DMS53 (cell line): Measurements from ENCODE around the gene CKAP5.

Source experiments
- DNase-seq: peaks from one replicate; lab custom pipeline; 2025; lab: John Stamatoyannopoulos, UW

CKAP5 gene

DNA sequence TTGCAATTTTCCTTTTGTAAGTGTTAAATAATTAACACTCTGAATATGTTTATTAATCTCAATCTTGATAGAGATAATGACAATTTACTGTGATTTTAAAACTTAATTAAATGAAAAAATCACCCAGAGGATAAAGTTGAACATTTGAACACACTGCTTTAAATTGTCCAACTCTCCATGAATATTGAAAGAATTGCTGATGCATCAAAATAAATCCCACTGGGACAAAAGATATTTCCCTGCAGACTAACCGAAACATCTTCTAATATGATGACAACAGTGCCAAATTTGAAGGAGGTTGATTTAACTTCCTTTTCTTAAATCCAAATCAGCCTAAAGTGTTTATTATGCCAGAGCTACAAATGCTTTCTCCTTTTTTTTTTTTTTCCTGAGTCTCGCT lies 79.4 kb downstream of the CKAP5 start:
- no peak for DNase-seq

DNA sequence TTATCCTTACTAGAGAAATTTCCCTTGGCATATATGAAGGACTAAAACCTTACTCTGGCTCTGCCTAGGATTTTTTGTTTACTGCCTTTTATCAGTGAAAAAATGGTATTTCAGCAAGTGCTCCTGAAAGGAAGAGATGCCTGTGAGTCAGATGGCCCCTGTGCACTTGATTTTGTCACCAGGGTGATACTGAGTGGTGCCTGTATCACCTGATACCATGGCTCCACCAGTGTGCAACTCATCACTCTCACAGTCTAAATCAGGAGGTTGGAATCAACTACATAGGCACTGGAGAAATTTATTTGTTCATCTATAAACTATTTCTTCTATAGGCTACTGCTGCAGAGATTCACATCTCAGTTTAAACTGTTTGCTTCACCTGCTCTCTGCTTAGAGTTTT lies 83.8 kb downstream of the CKAP5 start:
- no peak for DNase-seq

DNA sequence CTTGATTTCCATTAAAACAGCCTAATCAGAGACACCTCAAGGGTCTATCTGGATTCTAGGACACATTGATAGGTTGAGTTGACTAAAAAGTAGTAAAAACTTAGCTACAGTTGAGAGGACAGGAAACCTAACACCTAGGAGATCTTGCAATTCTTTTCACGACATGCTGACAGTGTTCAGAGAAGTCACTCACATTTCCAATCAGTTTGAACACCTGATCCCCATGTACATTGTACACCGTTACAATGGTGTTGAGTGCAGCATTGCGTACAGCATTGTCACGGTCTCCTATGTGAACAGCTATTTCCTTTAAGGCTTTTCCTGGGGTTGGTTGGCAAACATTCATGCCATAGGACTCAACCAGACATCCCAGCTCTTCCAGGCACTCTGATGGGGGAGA lies 84.3 kb downstream of the CKAP5 start:
- DNase-seq: no peak

DNA sequence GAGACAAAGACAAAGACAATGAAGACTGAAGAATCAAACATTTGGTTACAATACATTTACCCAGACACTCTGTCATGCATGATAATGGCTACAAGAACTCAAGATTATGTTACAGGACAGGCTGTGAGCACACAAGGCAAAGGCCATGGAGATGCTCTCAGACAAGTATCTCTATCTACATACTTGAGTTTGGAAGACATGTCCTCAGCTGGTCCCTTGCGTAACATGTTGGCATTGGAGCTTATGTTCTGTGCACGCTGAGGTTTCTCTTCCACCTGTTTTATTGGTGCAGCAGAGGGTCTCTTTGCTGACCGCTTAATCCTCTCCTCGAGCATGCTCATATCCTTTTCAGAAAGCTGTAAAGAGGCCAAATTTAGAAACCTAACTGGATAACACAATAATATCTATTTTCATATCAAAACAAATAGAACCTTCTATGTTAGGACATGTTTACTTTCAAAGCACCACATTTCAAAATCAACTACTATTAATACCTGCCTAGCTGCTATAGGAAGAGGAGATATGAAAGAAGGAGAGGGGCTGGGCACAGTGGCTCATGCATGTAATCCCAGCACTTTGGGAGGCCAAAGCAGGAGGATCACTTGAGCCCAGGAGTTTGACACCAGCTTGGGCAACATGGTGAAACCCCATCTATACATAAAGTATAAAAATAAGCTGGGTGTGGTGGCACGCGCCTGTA lies 85.5 kb downstream of the CKAP5 start:
- no peak for DNase-seq

DNA sequence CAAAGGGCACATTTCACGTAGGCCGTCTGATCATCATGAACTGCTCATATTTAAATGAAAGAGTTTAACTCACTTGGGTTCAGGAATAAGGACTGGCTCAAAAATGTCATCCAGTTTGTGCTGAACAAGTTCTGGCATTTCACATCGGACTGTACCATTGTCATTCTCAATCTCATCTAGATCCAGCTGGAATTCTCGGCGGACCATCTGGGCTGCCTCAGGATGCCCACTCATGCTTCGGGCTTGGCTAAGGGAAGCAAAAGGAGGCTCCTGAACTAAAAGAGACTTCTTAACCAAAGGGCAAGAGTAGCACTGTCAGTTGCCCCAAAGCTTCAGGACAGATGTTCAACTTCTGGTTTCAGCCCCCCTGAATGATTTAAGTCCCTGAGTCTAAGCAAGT lies 86.9 kb downstream of the CKAP5 start:
- no peak for DNase-seq

DNA sequence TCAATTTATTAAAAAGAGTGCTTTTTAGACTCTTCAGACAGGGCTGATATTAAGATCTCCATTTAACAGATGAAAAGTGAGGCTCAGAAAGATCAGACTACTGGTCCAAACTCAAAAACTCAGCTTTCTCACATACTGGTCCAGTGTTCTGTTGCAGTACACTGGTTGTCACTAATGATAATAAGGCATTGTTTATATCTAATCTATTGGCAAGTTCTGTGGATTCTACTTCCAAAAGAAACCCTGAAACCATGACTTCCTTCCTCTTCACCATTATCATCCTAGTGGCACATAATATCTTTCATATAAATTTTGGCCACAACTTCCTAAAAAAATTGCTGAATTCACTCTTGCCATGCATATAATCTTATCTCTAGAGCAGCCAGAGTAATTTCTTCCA lies 90.1 kb downstream of the CKAP5 start:
- no peak for DNase-seq

DNA sequence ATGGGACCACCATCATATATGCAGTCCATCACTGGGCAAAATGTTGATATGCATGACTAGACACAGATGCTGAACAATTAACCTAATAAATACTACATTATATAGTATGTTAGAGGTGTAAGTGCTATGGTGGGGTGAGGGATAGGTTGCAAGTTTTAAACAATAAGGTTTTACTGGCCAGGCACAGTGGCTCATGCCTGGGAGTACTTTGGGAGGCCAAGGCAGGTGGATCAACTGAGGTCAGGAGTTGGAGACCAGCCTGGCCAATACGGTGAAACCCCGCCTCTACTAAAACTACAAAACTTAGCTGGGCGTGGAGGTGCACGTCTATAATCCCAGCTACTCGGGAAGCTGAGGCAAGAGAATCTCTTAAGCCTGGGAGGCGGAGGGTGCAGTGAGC lies 98.9 kb downstream of the CKAP5 start:
- DNase-seq: no peak

DNA sequence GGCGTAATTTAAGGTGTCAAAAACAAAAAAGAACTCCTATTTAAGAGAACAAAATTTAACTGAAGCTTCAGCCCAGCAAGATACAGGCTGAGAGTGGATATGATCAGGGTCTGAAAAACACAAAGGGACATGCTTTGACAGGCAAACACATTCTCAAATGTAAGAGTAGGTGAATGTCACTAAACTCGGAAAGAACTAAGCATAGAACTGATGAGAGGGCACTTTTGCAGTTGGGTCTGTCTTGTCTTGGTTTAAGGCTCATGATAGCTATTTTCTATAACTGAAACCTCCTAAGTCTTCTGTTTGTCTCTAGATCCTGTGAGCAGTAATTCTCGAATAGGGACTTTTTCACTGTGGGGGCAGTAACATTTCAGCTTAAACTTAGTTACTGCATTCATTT lies 100.1 kb downstream of the CKAP5 start:
- DNase-seq: no peak

DNA sequence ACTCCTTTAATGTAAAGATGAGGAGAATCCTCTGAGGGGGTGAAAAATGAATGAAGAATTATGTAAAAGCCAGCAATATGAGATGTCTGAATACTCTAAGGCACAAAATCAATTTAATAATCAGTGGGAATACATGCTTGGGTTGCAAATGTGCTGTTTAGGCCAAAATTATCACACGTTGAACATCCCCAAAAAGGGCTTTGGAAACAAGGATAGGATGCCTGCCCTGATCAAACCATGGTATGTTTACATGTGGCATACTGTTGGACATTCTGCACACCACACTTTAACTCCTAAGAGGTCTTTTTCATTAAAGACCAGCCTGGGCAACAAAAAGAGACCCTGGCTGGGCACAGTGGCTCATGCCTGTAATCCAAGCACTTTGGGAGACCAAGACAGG lies 100.8 kb downstream of the CKAP5 start:
- no peak for DNase-seq

DNA sequence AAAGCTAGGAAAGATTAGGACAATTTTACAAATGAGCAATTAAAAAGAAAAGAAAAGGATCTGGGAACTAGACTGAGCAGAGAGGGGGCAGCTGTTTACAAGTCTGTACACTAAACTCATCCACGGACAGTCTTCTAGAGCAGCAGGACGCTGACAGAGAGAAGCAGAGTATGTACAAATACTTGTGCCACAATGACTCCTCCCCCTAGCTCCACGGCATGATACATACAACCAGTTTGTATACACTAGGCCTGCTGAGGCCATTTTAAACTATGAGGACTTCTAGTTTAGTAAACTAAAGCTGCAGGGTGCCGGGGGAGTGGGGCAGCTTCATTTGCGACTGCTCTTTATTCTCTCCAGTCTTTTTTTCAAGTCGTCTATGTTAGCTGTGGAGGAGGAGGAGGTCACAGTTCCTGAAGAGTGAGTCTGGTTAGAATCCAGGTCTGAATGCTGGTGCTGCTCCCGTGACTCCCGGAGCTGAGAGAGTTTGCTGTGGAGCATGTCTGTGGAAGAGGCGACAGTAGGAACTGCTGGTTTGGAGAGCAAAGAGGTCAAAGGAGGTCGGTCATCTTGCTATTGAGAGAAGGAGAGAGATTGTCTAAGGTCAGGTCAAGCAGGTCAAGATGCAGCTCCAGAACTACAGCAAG lies 102.3 kb downstream of the CKAP5 start:
- DNase-seq: peak; percentile 55

DNA sequence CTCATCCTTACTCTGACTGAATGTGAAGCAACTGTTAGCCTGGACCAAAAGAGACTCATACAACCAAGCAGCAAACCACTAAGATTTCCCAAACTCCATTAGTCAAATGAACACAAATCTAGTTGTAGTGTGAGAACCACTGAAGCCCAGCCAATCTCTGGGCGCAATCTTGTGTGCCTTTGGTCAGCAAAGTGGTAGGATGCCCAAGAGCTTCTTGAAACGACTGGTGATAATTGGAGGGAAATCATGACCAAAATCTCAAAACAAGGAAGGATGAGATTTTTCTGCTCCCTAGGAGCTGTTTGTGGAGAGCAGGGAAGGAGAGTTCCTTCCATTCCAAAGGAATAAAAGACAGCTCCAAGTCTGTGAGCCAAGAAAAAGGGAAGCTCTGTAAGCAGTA lies 103.0 kb downstream of the CKAP5 start:
- DNase-seq: no peak

DNA sequence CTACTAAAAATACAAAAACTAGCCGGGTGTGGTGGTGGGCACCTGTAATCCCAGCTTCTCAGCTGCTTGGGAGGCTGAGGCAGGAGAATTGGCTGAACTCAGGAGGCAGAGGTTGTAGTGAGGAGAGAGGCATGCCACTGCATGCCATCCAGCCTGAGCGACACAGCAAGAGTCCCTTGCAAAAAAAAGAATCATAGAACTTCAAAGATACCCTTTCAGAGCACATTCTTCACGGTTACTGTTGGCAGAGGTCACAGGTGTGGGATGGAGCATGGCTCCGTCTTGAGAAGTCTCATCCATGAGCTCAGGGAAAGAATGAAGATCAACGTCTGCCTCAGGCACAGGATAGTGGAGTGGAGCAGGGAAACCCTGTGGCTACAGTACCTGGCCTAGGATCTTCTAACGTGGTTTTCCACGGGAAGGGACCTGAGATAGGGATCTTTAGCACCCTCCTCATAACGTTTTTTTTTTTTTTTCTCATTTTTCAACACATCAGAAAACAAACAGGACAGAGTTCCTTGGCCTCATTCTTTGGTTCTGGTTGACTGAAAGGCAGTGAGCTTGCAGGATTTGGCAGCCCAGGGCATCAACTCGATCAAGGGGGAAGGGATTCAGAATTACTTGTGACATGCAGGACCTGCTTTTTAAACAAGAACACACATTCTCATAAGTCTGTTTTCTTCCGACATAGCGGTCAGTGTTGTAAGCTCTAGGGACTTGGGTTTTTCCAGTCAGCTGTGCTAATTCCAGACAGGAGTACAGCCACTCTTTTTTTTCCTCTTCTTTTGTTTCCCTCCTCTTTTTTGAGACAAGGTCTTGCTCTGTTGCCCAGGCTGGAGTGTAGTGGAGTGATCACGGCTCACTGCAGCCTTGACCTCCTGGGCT lies 104.2 kb downstream of the CKAP5 start:
- DNase-seq: no peak

DNA sequence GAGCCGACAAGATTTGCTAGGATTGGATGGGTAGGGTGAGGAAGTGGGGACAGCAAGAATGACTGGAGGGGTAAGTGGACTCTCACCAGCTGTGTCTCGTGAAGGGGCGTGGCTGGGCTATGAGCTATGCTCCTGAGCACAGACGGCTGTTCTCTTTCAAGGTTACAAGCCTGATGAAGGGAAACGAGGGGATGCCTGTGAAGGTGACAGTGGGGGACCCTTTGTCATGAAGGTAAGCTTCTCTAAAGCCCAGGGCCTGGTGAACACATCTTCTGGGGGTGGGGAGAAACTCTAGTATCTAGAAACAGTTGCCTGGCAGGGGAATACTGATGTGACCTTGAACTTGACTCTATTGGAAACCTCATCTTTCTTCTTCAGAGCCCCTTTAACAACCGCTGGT lies 107.2 kb downstream of the CKAP5 start:
- DNase-seq: no peak

DNA sequence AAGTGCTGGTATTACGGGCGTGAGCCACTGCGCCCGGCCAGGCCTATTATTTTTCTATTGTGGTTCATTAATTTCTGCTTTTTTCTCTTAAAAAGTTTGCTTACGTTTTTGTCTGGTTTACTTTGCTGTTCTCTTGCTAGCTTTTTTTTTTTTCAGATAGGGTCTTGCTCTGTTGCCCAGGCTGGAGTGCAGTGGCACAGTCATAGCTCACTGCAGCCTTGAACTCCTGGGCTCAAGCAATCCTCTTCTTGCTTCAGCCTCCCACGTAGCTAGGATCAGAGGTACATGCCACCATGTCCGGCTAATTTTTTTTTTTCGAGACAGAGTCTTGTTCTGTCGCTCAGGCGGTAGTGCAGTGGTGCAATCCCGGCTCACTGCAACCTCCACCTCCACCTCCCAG lies 108.4 kb downstream of the CKAP5 start:
- DNase-seq: no peak

DNA sequence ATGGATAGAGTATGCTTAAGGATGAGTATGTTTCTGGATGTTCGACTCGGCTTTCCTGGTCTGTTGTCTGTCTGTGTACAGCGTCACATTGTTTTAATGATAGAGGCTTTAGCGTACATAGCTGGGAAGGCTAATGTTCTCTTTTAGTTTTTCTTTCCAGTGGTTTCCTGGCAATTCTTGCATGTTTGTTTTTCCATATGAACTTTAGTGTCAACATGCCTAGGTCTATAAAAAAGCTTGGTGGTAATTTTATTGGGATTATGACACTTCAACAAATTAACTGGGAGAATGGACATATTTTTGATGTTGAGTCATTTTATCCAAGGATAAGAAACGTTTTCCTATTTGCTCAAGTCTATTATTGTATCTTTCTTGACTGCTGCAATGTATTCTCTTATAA lies 109.5 kb downstream of the CKAP5 start:
- no peak for DNase-seq

DNA sequence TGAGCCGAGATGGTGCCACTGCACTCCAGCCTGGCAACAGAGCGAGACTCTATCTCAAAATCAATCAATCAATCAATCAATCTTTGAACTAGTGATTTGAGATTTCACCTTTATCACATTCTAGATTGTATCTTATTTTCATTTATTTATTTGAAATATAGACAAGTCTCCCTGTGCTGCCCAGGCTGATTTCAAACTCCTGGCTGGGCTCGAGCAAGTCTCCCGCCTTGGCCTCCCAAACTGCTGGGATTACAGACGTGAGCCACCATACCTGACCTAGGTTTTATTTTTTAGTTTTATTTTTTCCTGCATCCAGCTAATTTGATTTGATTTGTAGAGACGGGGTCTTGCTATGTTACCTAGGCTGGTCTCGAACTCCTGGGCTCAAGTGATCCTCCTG lies 109.9 kb downstream of the CKAP5 start:
- DNase-seq: no peak

DNA sequence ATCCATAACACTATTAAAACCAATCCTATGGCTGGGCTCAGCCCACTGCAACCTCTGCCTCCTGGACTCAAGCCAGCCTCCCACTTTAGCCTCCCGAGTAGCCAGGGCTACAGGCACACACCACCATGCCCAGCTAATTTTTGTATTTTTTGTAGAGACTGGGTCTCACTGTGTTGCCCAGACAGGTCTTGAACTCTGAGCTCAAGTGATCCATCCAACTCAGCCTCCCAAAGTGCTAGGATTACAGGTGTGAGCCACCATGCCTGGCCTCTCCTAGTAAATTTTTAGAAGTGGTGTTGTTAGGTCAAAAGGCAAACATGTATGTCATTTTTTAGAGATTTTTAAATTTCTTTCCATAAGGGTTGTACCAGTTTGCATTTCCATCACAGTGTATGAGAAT lies 112.8 kb downstream of the CKAP5 start:
- no peak for DNase-seq

DNA sequence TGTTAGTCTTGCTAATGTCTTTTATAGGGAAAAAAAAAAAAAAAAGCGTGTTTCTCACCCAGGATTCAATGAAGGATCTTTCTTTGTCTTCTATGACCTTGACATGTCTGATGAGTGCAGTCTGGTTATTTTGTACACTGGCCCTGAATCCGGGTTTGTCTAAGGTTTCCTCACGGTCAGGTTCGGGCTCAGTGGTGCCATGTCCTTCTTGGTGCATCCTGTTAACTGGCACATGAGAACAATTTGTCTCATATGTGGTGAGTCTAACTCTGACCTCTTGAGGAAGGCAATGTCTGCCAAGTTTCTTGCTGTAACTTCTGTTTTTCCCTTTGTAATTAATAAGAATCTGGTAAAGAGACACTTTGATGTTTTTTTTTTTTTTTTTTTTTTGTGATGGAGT lies 114.5 kb downstream of the CKAP5 start:
- DNase-seq: no peak

DNA sequence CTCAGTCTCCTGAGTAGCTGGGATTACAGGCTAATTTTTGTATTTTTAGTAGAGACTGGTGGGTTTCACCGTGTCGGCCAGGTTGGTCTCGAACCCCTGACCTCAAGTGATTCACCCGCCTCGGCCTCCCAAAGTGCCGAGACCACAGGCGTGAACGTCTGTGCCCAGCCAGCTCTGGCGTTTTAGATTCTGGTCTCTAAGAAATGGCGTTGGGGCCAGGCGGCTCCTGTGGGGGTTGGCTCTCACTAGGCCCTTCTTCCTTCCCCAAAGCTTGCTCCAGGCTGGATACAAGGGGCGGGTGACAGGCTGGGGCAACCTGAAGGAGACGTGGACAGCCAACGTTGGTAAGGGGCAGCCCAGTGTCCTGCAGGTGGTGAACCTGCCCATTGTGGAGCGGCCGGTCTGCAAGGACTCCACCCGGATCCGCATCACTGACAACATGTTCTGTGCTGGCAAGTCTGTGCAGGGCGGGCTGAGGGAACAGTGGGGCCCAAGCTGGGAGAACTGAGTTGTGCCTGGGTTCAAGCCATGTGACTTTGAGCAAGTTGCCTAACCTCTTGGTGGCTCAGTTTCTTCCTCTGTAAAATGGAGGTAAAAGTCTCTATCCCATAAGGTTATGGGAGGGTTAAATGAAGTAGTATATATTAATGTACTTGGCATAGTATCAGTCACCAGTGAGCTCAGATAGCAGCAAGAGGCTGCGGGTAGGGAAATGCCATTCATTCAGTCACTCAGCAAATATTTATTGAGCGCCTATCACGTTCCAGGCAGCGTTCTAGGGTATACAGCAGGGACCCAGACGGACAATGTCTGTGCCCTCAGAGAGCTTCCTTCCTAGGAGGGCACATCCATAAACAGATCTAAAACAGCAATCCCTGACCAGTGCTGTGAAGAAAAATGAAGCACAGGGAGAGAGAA lies 116.7 kb downstream of the CKAP5 start:
- DNase-seq: no peak

DNA sequence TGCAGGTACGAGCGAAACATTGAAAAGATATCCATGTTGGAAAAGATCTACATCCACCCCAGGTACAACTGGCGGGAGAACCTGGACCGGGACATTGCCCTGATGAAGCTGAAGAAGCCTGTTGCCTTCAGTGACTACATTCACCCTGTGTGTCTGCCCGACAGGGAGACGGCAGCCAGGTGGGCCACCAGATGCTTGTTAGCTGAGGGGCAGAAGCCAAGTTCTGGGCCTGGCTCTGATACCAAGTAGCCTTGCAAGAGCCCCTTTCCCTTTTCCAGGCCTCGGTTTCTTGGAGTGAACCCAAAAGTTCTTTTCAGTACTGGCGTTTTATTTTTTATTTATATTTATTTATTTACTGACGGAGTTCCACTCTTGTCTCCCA lies 117.4 kb downstream of the CKAP5 start:
- no peak for DNase-seq

DNA sequence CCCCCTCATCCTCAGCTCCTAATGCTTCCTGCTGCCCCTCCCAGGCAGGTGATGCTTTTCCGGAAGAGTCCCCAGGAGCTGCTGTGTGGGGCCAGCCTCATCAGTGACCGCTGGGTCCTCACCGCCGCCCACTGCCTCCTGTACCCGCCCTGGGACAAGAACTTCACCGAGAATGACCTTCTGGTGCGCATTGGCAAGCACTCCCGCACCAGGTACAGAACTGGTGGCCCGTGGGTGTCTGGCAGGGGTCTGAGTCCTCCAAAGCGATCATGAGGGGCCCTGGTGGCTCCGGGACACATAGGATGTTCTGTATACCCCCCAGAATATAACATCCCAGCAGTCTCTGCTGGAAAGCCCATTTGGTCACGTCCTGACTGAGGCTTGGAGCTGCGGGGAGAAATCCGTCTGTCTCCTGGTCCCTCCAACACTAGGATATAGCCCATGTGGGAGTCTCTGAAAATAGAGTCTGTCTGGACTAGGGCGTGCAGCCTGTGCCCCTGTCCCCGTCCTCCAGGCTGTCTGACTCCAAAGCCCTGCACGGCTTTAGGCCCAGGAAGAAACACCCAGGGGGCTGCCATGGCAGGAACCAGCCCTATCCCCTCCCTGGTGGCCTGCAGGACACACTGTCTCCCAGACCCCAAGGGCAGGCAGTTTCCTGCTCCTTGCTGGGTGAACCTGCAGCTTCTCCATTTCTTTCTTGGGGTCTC lies 118.0 kb downstream of the CKAP5 start:
- DNase-seq: no peak
